ENCODE results near the gene LGALS7. TPM values are rescaled to one million over a fixed set of nuclear protein-coding genes. Genes with fewer than 3 reads are reported as not detected.

Gene LGALS7
- total and polyA plus RNA-seq, 2 of the 13 experiments (the other 11 are each of a cell fraction or from before 2014, with no cell fraction given), result 0.73 TPM; not detected in 1

DNA sequence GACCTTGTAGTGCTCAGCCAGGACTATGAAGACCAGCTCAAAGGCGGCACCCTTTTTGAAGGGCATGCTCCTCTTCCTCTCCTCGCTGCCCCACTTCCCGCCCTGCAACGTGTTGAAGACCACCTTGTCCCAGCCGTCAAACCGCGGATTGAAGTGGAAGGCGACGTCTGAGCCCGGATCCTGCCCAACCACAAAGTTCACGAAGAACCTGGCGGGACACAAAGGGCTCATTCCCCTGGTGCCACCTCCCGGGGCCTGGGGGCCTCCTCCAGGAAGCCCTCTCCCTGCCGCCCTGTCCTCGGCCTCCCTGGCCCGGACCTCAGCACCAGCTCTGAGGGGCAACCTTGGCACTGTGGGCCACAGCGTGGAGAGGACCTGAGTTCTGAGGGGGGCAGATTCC is 35.4 kb upstream of the LGALS7 start:
- in situ Hi-C loops (cut with HindIII; ENCODE audit: extremely low pct_ligation_motif_present, low pct_unique_long_range_greater_than_20kb), result no loop called here
- POLR2A ChIA-PET, result interaction anchor here (0.7 kb wide), 1 partner anchor 12 kb away, joined by 3 read pairs; no protein-coding TSS in a partner anchor
- no peak overlapping the region for H3K4me2 ChIP-seq (ENCODE audit: low read depth, low read length)
- no peaks in the 10 kb centered on the region for H3K36me3 ChIP-seq (replicated peaks in 1 of 2; ENCODE audit: control insufficient read depth in 1 of 2, insufficient read depth in 2 of 2, low read length in 2 of 2)
- WGBS (ENCODE audit: low lambda C conversion rate), result over 99% methylated on average over 17 of the region's 17 CpGs
- ATAC-seq, result no peak
- no peaks in the 10 kb centered on the region for H3K9me3 ChIP-seq (ENCODE audit: low read length)
- TF ChIP-seq GATA4 (IDR thresholded peaks at IDR 0.05; ENCODE audit: borderline replicate concordance, low read depth) (no peak), SALL2 (CRISPR knock-in tag; IDR thresholded peaks at IDR 0.05) (no peak), ZNF160 (CRISPR knock-in tag; IDR thresholded peaks at IDR 0.05) (no peak), ZSCAN21 (CRISPR knock-in tag; IDR thresholded peaks at IDR 0.05; ENCODE audit: borderline replicate concordance) (no peak), NFE2L1 (CRISPR knock-in tag; IDR thresholded peaks at IDR 0.05; ENCODE audit: borderline replicate concordance) (no peak), RBM39 (IDR thresholded peaks at IDR 0.05; ENCODE audit: low read depth, low read length, poor library complexity, severe bottlenecking) (no peak), ZEB1 (IDR thresholded peaks at IDR 0.05; ENCODE audit: insufficient replicate concordance, low read depth) (no peak), THAP7 (CRISPR knock-in tag; IDR thresholded peaks at IDR 0.05) (no peak), KAT2B (IDR thresholded peaks at IDR 0.05; ENCODE audit: borderline replicate concordance, low read depth, low read length) (no peak), JARID2 (CRISPR knock-in tag; IDR thresholded peaks at IDR 0.05; ENCODE audit: insufficient replicate concordance) (no peak), ZNF33B (CRISPR knock-in tag; IDR thresholded peaks at IDR 0.05) (no peak), ZKSCAN5 (CRISPR knock-in tag; IDR thresholded peaks at IDR 0.05) (no peak), GABPA (IDR thresholded peaks at IDR 0.05; ENCODE audit: low read depth, low read length) (no peak), GABPA (CRISPR knock-in tag; IDR thresholded peaks at IDR 0.05; ENCODE audit: low read depth) (no peak), ZNF691 (CRISPR knock-in tag; IDR thresholded peaks at IDR 0.05; ENCODE audit: borderline replicate concordance, low read depth) (no peak), ZSCAN22 (CRISPR knock-in tag; IDR thresholded peaks at IDR 0.05) (no peak), GATAD2A (CRISPR knock-in tag; IDR thresholded peaks at IDR 0.05) (no peak), HIVEP1 (CRISPR knock-in tag; IDR thresholded peaks at IDR 0.05) (no peak), ZNF788 (CRISPR knock-in tag; IDR thresholded peaks at IDR 0.05; ENCODE audit: borderline replicate concordance) (no peak)
- TF ChIP-seq, protein P1, sequence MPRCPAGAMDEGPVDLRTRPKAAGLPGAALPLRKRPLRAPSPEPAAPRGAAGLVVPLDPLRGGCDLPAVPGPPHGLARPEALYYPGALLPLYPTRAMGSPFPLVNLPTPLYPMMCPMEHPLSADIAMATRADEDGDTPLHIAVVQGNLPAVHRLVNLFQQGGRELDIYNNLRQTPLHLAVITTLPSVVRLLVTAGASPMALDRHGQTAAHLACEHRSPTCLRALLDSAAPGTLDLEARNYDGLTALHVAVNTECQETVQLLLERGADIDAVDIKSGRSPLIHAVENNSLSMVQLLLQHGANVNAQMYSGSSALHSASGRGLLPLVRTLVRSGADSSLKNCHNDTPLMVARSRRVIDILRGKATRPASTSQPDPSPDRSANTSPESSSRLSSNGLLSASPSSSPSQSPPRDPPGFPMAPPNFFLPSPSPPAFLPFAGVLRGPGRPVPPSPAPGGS (CRISPR knock-in tag; IDR thresholded peaks at IDR 0.05), result no peak
- no peak overlapping the region for H3K4me3 ChIP-seq (replicated peaks in 1 of 3; ENCODE audit: insufficient read depth in 1 of 3, low read depth in 2 of 3, low read length in 3 of 3)
- H3K9ac ChIP-seq (ENCODE audit: insufficient read depth, low read depth, low read length), result no peak overlapping the region
- no peaks in the 10 kb centered on the region for H4K20me1 ChIP-seq (ENCODE audit: insufficient read depth, low read length)
- no peak for DNase-seq (ENCODE audit: low spot score)
- no peak overlapping the region for H2AFZ ChIP-seq (ENCODE audit: low read length)
- H3K4me1 ChIP-seq (ENCODE audit: insufficient read depth, low read length), result peaks cover 43% of the 10 kb centered on the region
- CTCF ChIA-PET (ENCODE audit: low intra/inter-chr PET ratio, low total read pairs), result no interaction called here
- FAIRE-seq, result no peak
- H3K79me2 ChIP-seq (ENCODE audit: insufficient read depth, low read length), result no peaks in the 10 kb centered on the region
- no TSS peak for BruUV-seq (replicated peaks)
- intact Hi-C loops (cut with micrococcal nuclease; ENCODE audit: unreplicated experiment), result no loop called here
- no peak overlapping the region for H3K27ac ChIP-seq (ENCODE audit: extremely low read length, insufficient read depth, low read length)
- H3K27me3 ChIP-seq (ENCODE audit: control insufficient read depth in 1 of 2, insufficient read depth in 2 of 2, low read length in 2 of 2), result no peaks in the 10 kb centered on the region

All from HepG2 (cell line).